MCF 10A (cell line): ENCODE results near the gene AUTS2. TPM values are rescaled to one million over a fixed set of nuclear protein-coding genes. Genes with fewer than 3 reads are reported as not detected.

Experiments
- BruUV-seq: library from RNA; stranded (reverse); fragments of 400-500 nt; replicated peaks from 2 replicates; lab custom pipeline; 2021; lab: Mats Ljungman, UMichigan
- CTCF ChIA-PET: fragments of 300-600 bp; sonication (Branson Sonifier 250); formaldehyde crosslinking; extraction: SDS; loops from one replicate; lab custom pipeline; 2021; ENCODE audit warnings: antibody characterized with exemption, inconsistent platforms; lab: Yijun Ruan, JAX
- POLR2A ChIA-PET: fragments of 300-600, 350-650 bp; sonication (Branson Sonifier 250); formaldehyde crosslinking; extraction: SDS; loops from one replicate; lab custom pipeline; 2020; ENCODE audit warnings: antibody characterized with exemption, inconsistent platforms; lab: Yijun Ruan, JAX
- DNase-seq: peaks from one replicate; pipeline ENCODE4 v3.0.0-alpha.2; 2018; ENCODE audit not compliant: unreplicated experiment
- H3K27ac Mint-ChIP-seq: one replicate; pipeline ENCODE4 v1.8.0; 2022; ENCODE audit warnings: mild to moderate bottlenecking, low read depth, mixed read lengths; ENCODE audit not compliant: unreplicated experiment
- H3K27me3 Mint-ChIP-seq: one replicate; pipeline ENCODE4 v1.8.0; 2022; ENCODE audit warnings: mixed read lengths; ENCODE audit not compliant: insufficient read depth, unreplicated experiment
- H3K36me3 Mint-ChIP-seq: one replicate; pipeline ENCODE4 v1.8.0; 2022; ENCODE audit warnings: mild to moderate bottlenecking, moderate library complexity, mixed read lengths; ENCODE audit not compliant: insufficient read depth, unreplicated experiment
- H3K4me1 Mint-ChIP-seq: one replicate; pipeline ENCODE4 v1.8.0; 2022; ENCODE audit warnings: mixed read lengths; ENCODE audit not compliant: insufficient read depth, unreplicated experiment
- H3K4me3 Mint-ChIP-seq: one replicate; pipeline ENCODE4 v1.8.0; 2022; ENCODE audit warnings: mild to moderate bottlenecking, moderate library complexity, mixed read lengths; ENCODE audit not compliant: unreplicated experiment
- H3K9me3 Mint-ChIP-seq: one replicate; pipeline ENCODE4 v1.8.0; 2022; ENCODE audit warnings: mixed read lengths; ENCODE audit not compliant: unreplicated experiment
- CTCF ChIP-seq: fragments of 200-600 bp; IDR thresholded peaks from one replicate; pipeline ENCODE4 v1.8.0; 2022; ENCODE audit warnings: antibody characterized with exemption, mild to moderate bottlenecking; ENCODE audit not compliant: unreplicated experiment
- intact Hi-C: fragments of 100-400 bp; cut with micrococcal nuclease; formaldehyde crosslinking; loops from 2 replicates; pipeline ENCODE4 v1.14.1; 2022
- total RNA-seq: library from RNA; stranded (reverse); gene quantifications from 2 replicates; pipeline ENCODE4 v1.2.3, GENCODE V29; 2022

Gene AUTS2
- total RNA-seq, 1 experiment from 2014 or later = 1.3 TPM

GRCh38 chr7:70572571-70572970 lies 974.3 kb downstream of the AUTS2 start:
- TF ChIP-seq CTCF = no peak
- DNase-seq = no peak
- Mint-ChIP-seq H3K27ac (no peak overlapping the region), H3K36me3 (no peaks in the 10 kb centered on the region), H3K4me1 (no peaks in the 10 kb centered on the region), H3K27me3 (no peaks in the 10 kb centered on the region), H3K4me3 (no peak overlapping the region), H3K9me3 (peaks cover 32% of the 10 kb centered on the region)
- ChIA-PET POLR2A (no interaction called here), CTCF (no interaction called here)
- BruUV-seq = no TSS peak
- intact Hi-C loops = no loop called here

- intact Hi-C loops = no loop called here
- H3K36me3 Mint-ChIP-seq = no peaks in the 10 kb centered on the region
- no peak for DNase-seq
- H3K27ac Mint-ChIP-seq = no peak overlapping the region
- ChIA-PET POLR2A (no interaction called here), CTCF (no interaction called here)
- H3K4me3 Mint-ChIP-seq = no peak overlapping the region
- no peaks in the 10 kb centered on the region for H3K27me3 Mint-ChIP-seq
- BruUV-seq = no TSS peak
- no peak for TF ChIP-seq CTCF
- no peaks in the 10 kb centered on the region for H3K4me1 Mint-ChIP-seq
- peaks cover 32% of the 10 kb centered on the region for H3K9me3 Mint-ChIP-seq
Observed at GRCh38 chr7:70573071-70573661, 974.9 kb downstream of the AUTS2 start.

- Mint-ChIP-seq H3K27ac (no peak overlapping the region), H3K27me3 (no peaks in the 10 kb centered on the region), H3K4me3 (no peak overlapping the region), H3K4me1 (no peaks in the 10 kb centered on the region), H3K36me3 (no peaks in the 10 kb centered on the region), H3K9me3 (peaks cover 32% of the 10 kb centered on the region)
- no TSS peak for BruUV-seq
- CTCF ChIA-PET = no interaction called here
- POLR2A ChIA-PET = no interaction called here
- no peak for TF ChIP-seq CTCF
- no peak for DNase-seq
- intact Hi-C loops = no loop called here
Observed at GRCh38 chr7:70573696-70574095, 975.4 kb downstream of the AUTS2 start.

GRCh38 chr7:70574314-70574834 lies 976.1 kb downstream of the AUTS2 start:
- Mint-ChIP-seq H3K36me3 (no peaks in the 10 kb centered on the region), H3K9me3 (peaks cover 27% of the 10 kb centered on the region), H3K4me3 (no peak overlapping the region), H3K27ac (no peak overlapping the region), H3K27me3 (no peaks in the 10 kb centered on the region), H3K4me1 (no peaks in the 10 kb centered on the region)
- intact Hi-C loops = no loop called here
- no TSS peak for BruUV-seq
- POLR2A ChIA-PET = no interaction called here
- no peak for TF ChIP-seq CTCF
- DNase-seq = no peak
- CTCF ChIA-PET = no interaction called here
